Esophagus squamous epithelium (tissue), 5 donors: ENCODE results near the gene GMDS. TPM values are rescaled to one million over a fixed set of nuclear protein-coding genes. Genes with fewer than 3 reads are reported as not detected.

Source experiments
- DNase-seq: peaks from one replicate; lab custom pipeline; 2025; lab: John Stamatoyannopoulos, UW
- H3K27ac ChIP-seq, 4 donors: fragments of 200-600 bp; sonication (generic); one replicate each; pipeline ENCODE4 v1.5.1; 2016 to 2019; ENCODE audit warnings: mild to moderate bottlenecking in 1 of 4
- H3K27me3 ChIP-seq, 4 donors: fragments of 200-600 bp; sonication (generic); 1 replicate in 3 of 4; 2 replicates in 1 of 4; pipeline versions ENCODE4 v1.5.1 to v1.6.0; 2017 to 2021; ENCODE audit warnings: antibody characterized with exemption in 1 of 4
- H3K36me3 ChIP-seq, 3 donors: fragments of 200-600 bp; sonication (generic); one replicate each; pipeline ENCODE4 v1.5.1; 2016 to 2019
- H3K4me1 ChIP-seq, 3 donors: fragments of 200-600 bp; sonication (generic); one replicate each; pipeline ENCODE4 v1.5.1; 2017 to 2019
- H3K4me3 ChIP-seq, 4 donors: fragments of 200-600 bp; sonication (generic); 1 replicate in 3 of 4; 2 replicates in 1 of 4; pipeline ENCODE4 v1.5.1; 2016 to 2019; ENCODE audit warnings: mild to moderate bottlenecking in 2 of 4, moderate library complexity in 1 of 4
- H3K9me3 ChIP-seq, 3 donors: fragments of 200-600 bp; sonication (generic); one replicate each; pipeline ENCODE4 v1.5.1; 2016 to 2019
- POLR2A ChIP-seq, 4 donors: fragments of 450-650 bp; IDR thresholded peaks; one replicate each; pipeline ENCODE4 v1.6.1; 2017; ENCODE audit warnings: antibody characterized with exemption in 4 of 4, mild to moderate bottlenecking in 4 of 4, moderate library complexity in 3 of 4
- WGBS, 2 donors: methylation state at CpG; one replicate each; pipeline ENCODE4 v1.1.5; 2018; 5-methylcytosine and 5-hydroxymethylcytosine counted together
- intact Hi-C: fragments of 100-400 bp; cut with DNase I; formaldehyde crosslinking; loops from one replicate; pipeline ENCODE4 v1.15.0; 2022
- total RNA-seq, 4 donors: library from RNA; depleted of rRNA; stranded (reverse); fragments of >200 nt; gene quantifications; one replicate each; pipeline ENCODE4 v1.1.0, GENCODE V29; 2016
- TF ChIP-seq, protein P1 (sequence below), 6 experiments: fragments of 450-650 bp in 4 of 6; fragments of 200-600 bp in 2 of 6; sonication (generic) in 2 of 6; IDR thresholded peaks; one replicate each; pipeline ENCODE4 v1.5.1; 2016 to 2019; ENCODE audit warnings: antibody characterized with exemption in 6 of 6, mild to moderate bottlenecking in 4 of 6, moderate library complexity in 4 of 6
- donor health status: DM: yes; HTN: yes; CAD: no.

GMDS gene
- total RNA-seq, 4 donors from 2014 or later: 17.9 to 58.7 (median 36.7) TPM

- 93 to 97% methylated on average over 7 of the region's 7 CpGs for WGBS, 2 donors
Measured at GRCh38 chr6:2117447-2117846, 128.0 kb downstream of the GMDS start.

GRCh38 chr6:2116496-2116895 lies 128.9 kb downstream of the GMDS start:
- WGBS, 2 donors: 80 to 88% methylated on average over 2 of the region's 2 CpGs
- intact Hi-C loops: loop anchor here (10.0 kb wide), 1 partner anchor 512 kb away; the partner anchor contains the start of gene FOXC1
- H3K36me3 ChIP-seq: no peaks in the 10 kb centered on the region
- no peak for DNase-seq
- H3K27ac ChIP-seq: no peak overlapping the region
- no peak for TF ChIP-seq POLR2A (IDR thresholded peaks at IDR 0.05)
- TF ChIP-seq, protein P1, sequence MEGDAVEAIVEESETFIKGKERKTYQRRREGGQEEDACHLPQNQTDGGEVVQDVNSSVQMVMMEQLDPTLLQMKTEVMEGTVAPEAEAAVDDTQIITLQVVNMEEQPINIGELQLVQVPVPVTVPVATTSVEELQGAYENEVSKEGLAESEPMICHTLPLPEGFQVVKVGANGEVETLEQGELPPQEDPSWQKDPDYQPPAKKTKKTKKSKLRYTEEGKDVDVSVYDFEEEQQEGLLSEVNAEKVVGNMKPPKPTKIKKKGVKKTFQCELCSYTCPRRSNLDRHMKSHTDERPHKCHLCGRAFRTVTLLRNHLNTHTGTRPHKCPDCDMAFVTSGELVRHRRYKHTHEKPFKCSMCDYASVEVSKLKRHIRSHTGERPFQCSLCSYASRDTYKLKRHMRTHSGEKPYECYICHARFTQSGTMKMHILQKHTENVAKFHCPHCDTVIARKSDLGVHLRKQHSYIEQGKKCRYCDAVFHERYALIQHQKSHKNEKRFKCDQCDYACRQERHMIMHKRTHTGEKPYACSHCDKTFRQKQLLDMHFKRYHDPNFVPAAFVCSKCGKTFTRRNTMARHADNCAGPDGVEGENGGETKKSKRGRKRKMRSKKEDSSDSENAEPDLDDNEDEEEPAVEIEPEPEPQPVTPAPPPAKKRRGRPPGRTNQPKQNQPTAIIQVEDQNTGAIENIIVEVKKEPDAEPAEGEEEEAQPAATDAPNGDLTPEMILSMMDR (IDR thresholded peaks at IDR 0.05): no peak
- no peaks in the 10 kb centered on the region for H3K9me3 ChIP-seq
- no peak overlapping the region for H3K4me3 ChIP-seq
- H3K27me3 ChIP-seq: no peaks in the 10 kb centered on the region
- peaks cover 0 to 5% (median 5%) of the 10 kb centered on the region in 3 donors for H3K4me1 ChIP-seq

More at GRCh38 chr6:2117447-2117846, 128.0 kb downstream of the GMDS start:
- Histone ChIP-seq H3K27ac (no peak overlapping the region), H3K4me3 (no peak overlapping the region), H3K4me1 (no peaks in the 10 kb centered on the region), H3K36me3 (no peaks in the 10 kb centered on the region), H3K9me3 (no peaks in the 10 kb centered on the region), H3K27me3 (no peaks in the 10 kb centered on the region)
- intact Hi-C loops: loop anchor here (10.0 kb wide), 1 partner anchor 513 kb away; the partner anchor contains the start of gene FOXC1
- TF ChIP-seq POLR2A (IDR thresholded peaks at IDR 0.05): no peak
- TF ChIP-seq, protein P1 (IDR thresholded peaks at IDR 0.05): no peak
- no peak for DNase-seq

DNA sequence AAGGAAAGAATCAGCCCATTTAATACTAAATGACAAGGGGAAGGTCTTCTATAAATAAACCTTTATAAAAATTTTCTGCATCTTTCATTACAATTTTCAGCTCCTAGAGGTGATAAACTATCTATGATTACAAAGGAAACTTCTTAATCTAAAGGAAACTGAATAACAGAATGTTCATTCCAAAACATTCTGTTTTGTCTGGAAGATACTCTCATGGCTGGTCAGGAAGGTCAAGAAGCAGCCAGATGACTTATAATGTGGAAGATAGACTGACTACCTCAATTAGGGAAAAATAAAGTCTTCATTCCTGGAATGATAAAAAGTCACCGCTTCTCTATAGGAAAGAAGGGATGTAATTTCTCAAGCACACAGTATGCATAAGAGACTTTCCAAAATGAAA lies 131.3 kb downstream of the GMDS start:
- intact Hi-C loops: loop anchor here (10.0 kb wide), 1 partner anchor 509 kb away; the partner anchor contains the start of gene FOXC1
- H3K9me3 ChIP-seq: no peaks in the 10 kb centered on the region
- 90% methylated on average over 1 of the region's 1 CpG for WGBS, 2 donors
- no peaks in the 10 kb centered on the region for H3K36me3 ChIP-seq
- H3K27ac ChIP-seq: no peak overlapping the region
- TF ChIP-seq POLR2A (IDR thresholded peaks at IDR 0.05): no peak
- TF ChIP-seq, protein P1 (IDR thresholded peaks at IDR 0.05): no peak
- peaks cover 0 to 19% (median 16%) of the 10 kb centered on the region in 3 donors for H3K4me1 ChIP-seq
- DNase-seq: no peak
- no peak overlapping the region for H3K4me3 ChIP-seq
- H3K27me3 ChIP-seq: no peaks in the 10 kb centered on the region

DNA sequence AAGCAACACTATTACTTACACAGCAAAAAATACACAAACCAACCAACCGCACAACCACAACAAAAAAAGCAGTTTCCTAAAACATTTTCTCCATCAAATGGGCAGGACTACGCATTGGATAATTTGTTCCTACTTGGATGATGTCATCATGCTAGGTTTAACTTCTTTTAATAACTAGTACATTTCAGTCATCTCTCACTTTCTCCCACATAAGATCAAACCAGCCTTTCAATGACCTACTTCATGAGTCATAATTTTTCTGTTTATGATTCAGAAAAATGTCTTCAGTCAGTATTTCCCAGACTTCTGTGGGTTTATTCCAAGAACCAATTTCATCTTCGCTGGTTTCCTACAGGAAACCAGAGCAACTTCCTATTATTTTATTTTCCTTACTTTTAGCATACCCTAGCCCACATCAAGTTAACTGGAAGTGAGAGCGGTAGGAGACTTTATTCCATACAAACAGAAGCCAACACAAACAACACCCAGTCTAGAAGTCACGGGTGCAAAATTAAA lies 134.2 kb downstream of the GMDS start:
- H3K27me3 ChIP-seq: no peaks in the 10 kb centered on the region
- peak overlapping the region in 2 of 4 donors; percentile 25 to 60 for H3K27ac ChIP-seq
- no peak for TF ChIP-seq POLR2A (IDR thresholded peaks at IDR 0.05)
- TF ChIP-seq, protein P1 (IDR thresholded peaks at IDR 0.05): no peak
- H3K4me1 ChIP-seq: peaks cover 0 to 19% (median 16%) of the 10 kb centered on the region in 3 donors
- peak overlapping the region in 1 of 4 donors; percentile 16 for H3K4me3 ChIP-seq
- no peak for DNase-seq
- H3K9me3 ChIP-seq: no peaks in the 10 kb centered on the region
- no peaks in the 10 kb centered on the region for H3K36me3 ChIP-seq
- WGBS, 2 donors: 30 to 48% methylated on average over 5 of the region's 5 CpGs
- intact Hi-C loops: loop anchor here (10.0 kb wide), 1 partner anchor 506 kb away; the partner anchor contains the start of gene FOXC1

DNA sequence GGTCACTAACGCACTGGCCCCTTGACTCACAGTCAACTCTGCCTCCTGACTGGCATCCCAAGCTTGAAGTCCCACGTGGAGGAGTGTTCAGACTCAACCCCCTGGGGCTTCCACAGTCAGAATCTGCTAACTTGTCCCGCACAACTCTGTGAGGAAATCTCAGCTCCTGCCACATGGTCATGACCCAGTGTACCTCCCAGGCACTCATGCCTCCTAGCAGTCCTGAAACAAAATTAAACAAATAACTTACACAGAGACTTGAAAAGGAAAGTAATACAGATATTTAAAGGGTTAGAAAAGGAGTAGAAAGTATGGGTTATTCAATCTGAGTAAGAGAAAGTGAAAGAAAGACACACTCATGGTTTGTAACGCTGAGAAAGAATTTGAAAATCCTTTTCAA lies 134.9 kb downstream of the GMDS start:
- TF ChIP-seq POLR2A (IDR thresholded peaks at IDR 0.05): no peak
- TF ChIP-seq, protein P1 (IDR thresholded peaks at IDR 0.05): no peak
- H3K36me3 ChIP-seq: no peaks in the 10 kb centered on the region
- DNase-seq: no peak
- peak overlapping the region in 1 of 4 donors; percentile 16 for H3K4me3 ChIP-seq
- intact Hi-C loops: loop anchor here (10.0 kb wide), 1 partner anchor 506 kb away; the partner anchor contains the start of gene FOXC1
- peak overlapping the region in 2 of 4 donors; percentile 25 to 60 for H3K27ac ChIP-seq
- H3K4me1 ChIP-seq: peaks cover 0 to 19% (median 16%) of the 10 kb centered on the region in 3 donors
- H3K27me3 ChIP-seq: no peaks in the 10 kb centered on the region
- 44 to 73% methylated on average over 4 of the region's 4 CpGs for WGBS, 2 donors
- H3K9me3 ChIP-seq: no peaks in the 10 kb centered on the region
